HG03460 (cell line): Measurements from ENCODE around the gene TTC19.
"Not testable (repeated sequence)": the region's sequence is repeated elsewhere in the genome, so short reads cannot be mapped to it uniquely, and the experiment has no call there.

Experiments used
- ATAC-seq: cut with Tn5 transposase; IDR thresholded peaks from one replicate; pipeline ENCODE4 v1.9.1; 2021; ENCODE audit not compliant: unreplicated experiment

TTC19 gene

GRCh38 chr17:16027708-16028584 is 28.3 kb downstream of the TTC19 start:
- ATAC-seq, result peak; percentile 79

- no peak for ATAC-seq
Measured at GRCh38 chr17:16033729-16034349, 34.2 kb downstream of the TTC19 start.

- no peak for ATAC-seq
Measured at GRCh38 chr17:16036261-16036660, 36.6 kb downstream of the TTC19 start.

- no peak for ATAC-seq
Measured at GRCh38 chr17:16037636-16038035, 38.0 kb downstream of the TTC19 start.

- ATAC-seq, result no peak
Measured at GRCh38 chr17:16040710-16041251, 41.2 kb downstream of the TTC19 start.

GRCh38 chr17:16044487-16044886 is 44.9 kb downstream of the TTC19 start:
- ATAC-seq, result no peak

- ATAC-seq, result no peak
Measured at GRCh38 chr17:16046966-16047365, 47.3 kb downstream of the TTC19 start.

GRCh38 chr17:16048811-16049449 is 49.3 kb downstream of the TTC19 start:
- no peak for ATAC-seq

GRCh38 chr17:16050844-16051243 is 51.2 kb downstream of the TTC19 start:
- no peak for ATAC-seq

- ATAC-seq, result no peak
Measured at GRCh38 chr17:16052486-16052885, 52.9 kb downstream of the TTC19 start.

GRCh38 chr17:16055139-16055538 is 55.5 kb downstream of the TTC19 start:
- not testable (repeated sequence) for ATAC-seq

- ATAC-seq, result no peak
Measured at GRCh38 chr17:16061631-16062030, 62.0 kb downstream of the TTC19 start.

- no peak for ATAC-seq
Measured at GRCh38 chr17:16066125-16066524, 66.5 kb downstream of the TTC19 start.

GRCh38 chr17:16068323-16068722 is 68.7 kb downstream of the TTC19 start:
- no peak for ATAC-seq

GRCh38 chr17:16072031-16072430 is 72.4 kb downstream of the TTC19 start:
- no peak for ATAC-seq

GRCh38 chr17:16073845-16074244 is 74.2 kb downstream of the TTC19 start:
- ATAC-seq, result no peak

- ATAC-seq, result no peak
Measured at GRCh38 chr17:16074423-16074822, 74.8 kb downstream of the TTC19 start.

- ATAC-seq, result no peak
Measured at GRCh38 chr17:16075949-16076348, 76.3 kb downstream of the TTC19 start.
